HG03045 (cell line): ENCODE results near the gene CTNS.

ENCODE experiments used
- ATAC-seq: cut with Tn5 transposase; IDR thresholded peaks from one replicate; pipeline ENCODE4 v1.9.1; 2021; ENCODE audit warnings: mild to moderate bottlenecking, moderate library complexity; ENCODE audit not compliant: unreplicated experiment

The CTNS gene

DNA sequence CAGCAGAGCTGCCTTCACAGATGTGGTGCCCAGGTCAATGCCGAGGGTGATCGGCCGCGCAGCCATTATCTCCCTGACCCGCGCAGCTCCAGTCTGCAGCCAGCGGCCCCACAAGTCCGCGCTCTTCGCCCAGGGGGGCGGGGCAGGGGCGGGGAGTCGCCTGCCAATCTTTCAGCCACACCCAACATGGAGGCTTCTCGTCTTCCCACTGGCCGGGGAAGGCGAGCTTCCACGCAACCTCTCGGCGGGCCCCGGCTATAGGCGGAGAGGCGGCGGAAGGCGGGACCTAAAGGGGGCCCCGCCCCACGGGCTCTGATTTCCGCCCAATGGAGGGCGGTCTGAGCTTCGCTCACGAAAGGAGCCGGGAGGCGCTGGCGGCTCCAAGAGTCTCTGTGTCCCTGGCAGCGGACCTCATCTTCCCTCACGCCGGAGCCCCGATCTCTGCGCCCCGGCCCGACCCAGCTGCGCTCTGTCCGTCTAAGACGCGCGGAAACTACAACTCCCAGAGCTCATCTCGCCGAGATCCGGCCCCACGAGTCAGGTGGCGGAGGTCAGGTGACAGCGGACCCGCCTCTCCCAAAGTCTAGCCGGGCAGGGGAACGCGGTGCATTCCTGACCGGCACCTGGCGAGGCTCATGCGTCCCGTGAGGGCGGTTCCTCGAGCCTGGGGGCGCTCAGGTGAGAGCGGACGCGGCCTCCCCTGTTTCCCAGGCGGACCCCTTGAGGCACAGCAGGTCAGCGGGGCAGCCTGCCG is at the start of gene CTNS, which contains the start of gene SHPK:
Gene CTNS, plus strand, starts transcription at position 607 of the 754 bp plus-strand sequence. CDS start 3,447 bp downstream, outside the sequence.
Gene SHPK, minus strand, starts transcription at position 97 of the 754 bp plus-strand sequence. Its CDS starts 31 bp downstream, at position 66.
- peak; percentile 94 for ATAC-seq

DNA sequence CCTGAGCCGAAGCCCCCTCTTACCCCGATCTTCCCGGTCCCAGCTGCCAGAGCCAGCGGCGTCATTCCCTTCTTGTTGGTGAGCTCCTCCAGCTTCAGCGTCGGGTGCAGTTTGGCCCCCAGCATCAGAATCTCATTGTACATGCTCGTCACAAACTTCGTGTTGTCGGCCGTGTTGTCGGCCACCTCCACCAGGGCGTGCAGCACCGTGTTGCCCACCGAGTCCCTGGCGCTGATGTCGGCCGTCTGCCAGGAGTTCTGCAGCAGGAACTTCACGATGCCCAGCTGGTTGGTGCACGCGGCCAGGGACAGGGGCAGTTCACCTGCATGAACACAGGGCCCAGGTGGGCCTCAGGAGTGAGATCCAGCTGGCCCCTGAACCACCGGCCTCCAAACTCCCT is 46.8 kb upstream of the CTNS start:
- no peak for ATAC-seq

DNA sequence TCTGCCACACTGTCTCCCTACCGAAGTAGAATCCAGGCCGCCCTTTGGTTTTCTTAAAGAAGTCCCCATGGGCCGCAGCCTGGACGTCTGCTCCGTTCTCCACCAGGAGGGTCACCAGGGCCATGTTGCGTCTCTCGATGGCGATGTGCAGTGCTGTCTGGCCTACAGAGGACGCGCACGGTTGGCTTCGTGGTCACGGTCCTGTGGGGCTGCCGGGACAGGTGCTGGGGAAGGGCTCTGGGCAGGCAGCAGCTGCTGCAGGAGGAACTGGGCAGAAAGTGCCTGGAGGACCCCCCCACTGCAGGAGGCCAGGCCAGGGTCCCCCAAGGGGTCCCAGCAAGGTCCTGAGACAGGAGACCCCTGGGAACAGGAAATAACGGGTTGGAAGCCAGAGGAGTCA is 46.3 kb upstream of the CTNS start:
- ATAC-seq = no peak

DNA sequence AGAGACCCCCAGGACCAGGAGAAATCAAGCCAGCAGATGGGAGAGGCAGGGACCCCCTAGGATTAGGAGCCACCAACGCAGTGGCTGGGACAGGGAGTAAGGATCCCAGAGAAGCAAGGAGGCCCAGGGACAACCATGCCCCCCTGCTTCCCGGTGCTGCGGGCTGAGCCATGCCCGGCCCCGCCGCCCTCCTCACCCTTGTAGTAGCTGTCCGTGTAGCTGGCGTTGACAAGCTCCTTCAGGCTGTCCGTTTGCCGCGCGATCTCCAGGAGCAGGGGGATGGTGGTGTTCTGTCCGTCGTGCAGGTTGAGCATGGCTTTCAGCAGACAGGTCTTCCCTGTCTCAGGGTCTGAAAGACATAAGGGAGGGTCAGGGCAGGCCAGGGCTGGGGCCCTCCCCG is 45.8 kb upstream of the CTNS start:
- ATAC-seq = no peak

DNA sequence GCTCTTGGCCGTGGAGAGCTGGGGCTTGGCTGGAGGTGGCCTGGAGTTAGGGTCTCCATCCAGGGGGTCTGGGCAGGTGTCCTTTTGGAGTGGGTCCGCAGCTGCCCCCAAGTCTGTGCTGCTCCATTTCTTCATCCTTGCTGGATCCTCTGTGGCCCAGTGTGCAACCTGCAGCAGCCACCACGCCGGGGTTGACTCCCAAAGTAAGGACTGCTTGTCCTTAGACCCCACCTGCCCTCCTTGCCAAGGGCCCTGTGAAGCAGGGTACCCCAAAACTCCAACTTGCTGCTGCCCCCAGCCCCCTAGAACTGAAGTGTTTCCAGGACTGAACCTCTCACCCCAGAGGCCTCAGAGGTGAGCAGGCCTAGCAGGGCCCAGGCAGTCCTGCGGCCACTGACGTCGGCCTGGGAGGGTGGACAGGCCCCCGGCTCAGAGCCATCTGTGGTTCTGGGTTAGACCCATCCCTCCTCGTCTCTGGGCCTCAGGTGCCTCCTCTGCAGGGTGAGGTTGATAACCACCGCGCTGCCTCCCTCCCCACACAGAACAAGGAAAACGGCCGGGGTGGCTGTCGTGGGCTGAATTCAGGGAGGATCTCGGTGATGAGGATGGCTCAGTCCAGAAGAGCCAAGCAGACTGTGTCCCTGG is 44.2 kb upstream of the CTNS start:
- ATAC-seq = no peak

DNA sequence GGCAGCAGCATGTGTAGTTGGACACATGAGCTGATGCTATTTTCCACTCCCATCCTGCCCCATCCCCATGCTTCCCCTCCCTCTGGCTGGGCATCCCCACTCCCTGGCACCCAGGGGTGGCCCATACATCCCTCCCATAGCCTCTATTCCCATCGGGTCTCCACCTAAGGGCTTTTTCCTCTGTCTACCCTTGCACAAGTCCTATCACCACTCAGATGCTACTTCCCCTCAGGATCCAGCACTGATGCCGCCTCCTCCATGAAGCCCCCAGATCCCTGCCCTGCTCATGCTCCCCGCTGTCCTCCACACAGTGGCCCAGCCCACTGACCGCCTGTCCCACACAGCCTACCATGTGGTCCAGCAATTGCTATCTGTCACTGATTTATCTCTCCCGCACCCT is 43.2 kb upstream of the CTNS start:
- ATAC-seq = no peak

DNA sequence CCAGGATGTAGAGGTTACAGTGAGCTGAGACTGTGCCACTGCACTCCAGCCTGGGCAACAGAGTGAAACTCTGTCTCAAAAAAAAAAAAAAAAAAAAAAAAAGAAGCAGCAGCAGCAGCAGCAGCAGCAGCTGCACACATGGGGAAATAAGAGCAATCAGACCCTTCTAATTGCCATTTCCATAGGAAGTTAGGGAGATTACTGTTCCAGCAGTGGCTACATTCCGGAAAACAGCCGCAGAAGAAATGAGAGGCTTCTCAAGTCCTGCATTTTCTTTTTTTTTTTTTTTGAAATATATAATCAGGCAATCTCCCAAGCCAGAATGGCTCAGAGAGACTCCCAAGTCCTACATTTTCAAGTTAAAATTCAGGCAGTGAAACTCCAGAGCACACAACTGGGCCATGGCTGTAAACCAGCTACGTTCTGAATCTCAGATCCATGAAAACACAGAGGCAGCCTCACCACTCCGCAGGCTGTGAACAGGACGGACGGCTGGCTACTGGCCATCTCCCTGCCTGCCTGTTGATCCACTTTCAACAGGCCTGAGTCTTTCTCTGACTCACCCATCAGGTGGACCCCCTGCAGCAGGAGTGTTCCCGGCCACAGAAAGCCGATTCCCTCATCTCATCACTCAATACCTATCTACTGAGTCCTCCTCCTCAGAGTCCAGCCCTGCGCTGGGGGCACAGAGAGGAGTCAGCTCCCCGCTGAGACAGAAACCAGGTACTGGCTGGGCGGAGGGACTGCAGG is 42.3 kb upstream of the CTNS start:
- no peak for ATAC-seq

DNA sequence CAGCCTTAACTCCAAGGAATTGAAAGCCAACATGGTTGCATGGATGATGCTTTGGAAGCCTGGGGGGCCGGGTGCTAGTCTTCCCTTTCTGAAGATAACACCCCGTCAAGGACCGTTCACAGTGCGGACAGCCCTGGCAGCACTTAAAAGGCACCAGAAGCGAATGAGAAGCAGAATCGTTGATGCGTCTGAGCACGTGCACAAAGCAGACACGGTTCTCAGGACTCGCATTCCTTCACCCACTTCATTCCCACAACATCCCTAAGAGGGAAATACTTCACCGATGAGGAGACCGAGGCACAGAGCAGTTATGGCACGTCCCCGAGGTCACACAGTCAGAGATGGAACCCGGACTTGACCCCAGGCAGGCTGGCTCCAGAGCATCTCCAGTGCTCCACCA is 41.6 kb upstream of the CTNS start:
- ATAC-seq = no peak

DNA sequence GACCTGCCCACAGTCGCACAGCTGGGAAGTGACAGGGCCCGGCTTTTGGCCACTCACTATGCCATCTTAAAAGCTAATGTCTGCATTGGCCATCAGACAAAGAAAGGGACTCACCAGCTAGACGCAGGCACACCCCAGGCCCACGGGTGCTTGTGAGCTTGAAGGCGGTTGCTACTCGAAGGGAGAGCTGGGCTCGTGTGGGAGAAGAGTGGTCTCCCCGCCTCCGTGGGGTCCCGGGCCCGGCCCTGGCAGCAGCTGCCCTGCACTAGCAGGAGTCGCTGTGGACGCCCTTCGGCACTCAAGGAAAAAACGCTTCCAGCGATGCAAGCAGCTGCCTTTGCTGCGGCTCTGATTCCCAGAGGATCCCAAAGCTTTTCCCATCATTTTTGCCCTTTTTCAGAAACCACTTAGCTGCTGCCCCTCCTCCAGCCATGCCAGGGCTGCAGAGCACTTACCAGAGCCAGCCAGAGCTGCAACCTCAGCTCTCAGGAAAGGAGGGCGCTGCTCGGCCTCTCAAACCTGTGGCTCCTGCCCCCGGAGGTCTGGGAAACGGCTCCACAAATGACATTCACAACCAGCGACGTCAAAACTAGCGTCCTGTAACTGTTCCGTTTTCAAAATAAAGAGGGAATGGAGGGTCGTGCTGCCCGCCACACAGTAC is 39.6 kb upstream of the CTNS start:
- ATAC-seq = no peak

DNA sequence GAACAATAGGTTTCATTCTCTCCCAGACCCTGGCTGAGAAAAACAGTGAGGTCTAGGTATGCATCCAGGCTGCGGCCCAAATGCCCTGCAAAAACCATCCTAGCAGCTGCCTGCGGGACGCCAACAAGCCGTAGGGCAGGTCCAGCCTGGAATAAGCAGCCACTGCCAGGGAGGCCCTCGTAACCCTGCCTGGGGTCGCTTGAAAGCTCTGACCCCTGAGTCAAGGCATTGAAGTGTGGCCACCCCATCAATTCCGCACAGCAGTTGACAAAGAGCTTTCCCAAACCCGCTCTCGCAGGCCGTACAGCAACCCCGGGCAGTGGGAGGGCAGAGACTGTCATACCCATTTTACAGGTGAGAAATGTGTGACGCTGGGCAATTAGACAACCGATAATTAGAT is 38.5 kb upstream of the CTNS start:
- ATAC-seq = no peak

DNA sequence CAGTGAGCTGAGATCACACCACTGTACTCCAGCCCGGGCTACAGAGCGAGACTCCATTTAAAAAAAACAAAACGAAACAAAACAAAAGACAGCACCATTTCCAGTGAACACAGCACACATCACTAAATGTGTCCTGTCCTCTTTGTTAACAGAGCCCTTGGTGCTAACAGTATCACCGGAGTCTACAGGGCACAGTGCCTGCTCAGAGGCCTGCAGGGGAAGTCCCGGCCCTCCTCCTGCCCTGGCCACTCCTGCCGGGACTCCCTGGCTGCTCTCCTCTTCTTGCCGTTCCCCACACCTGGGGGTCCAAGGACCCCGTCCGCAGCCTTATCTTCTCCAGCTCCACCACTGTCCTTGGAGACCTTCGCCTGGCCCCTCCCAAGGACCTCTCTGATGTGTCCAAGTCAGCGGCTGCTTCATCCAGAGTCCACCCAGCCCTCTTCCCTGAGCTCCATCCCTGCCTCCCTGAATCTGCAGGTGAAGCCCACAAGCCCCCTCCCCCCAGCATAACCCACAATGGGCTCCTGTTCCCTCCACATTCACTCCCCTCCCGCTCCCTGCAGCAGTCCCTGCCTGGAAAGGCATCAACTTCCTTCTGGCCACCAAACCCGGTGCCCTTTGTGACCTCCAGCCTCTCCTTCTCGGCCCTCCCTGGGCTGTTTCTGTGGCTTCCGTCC is 35.9 kb upstream of the CTNS start:
- ATAC-seq = no peak

DNA sequence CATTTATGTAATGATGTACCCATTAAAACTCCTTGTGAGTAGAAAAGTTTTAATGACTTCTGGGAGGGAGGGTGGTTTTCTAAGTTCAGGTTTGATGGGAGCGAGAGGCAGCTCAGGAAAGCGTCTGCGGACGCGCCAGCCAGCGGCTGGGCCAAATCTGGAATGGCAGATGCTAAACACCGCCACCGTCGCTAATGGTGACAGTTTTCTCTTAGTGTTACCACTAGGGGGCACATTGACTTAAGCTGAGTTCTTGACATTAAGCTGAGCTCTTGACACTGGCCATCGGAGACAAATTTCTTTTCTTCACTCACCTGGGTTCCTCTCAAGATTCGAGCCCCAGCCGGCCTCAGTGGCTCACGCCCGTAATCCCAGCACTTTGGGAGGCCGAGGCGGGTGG is 34.1 kb upstream of the CTNS start:
- no peak for ATAC-seq

DNA sequence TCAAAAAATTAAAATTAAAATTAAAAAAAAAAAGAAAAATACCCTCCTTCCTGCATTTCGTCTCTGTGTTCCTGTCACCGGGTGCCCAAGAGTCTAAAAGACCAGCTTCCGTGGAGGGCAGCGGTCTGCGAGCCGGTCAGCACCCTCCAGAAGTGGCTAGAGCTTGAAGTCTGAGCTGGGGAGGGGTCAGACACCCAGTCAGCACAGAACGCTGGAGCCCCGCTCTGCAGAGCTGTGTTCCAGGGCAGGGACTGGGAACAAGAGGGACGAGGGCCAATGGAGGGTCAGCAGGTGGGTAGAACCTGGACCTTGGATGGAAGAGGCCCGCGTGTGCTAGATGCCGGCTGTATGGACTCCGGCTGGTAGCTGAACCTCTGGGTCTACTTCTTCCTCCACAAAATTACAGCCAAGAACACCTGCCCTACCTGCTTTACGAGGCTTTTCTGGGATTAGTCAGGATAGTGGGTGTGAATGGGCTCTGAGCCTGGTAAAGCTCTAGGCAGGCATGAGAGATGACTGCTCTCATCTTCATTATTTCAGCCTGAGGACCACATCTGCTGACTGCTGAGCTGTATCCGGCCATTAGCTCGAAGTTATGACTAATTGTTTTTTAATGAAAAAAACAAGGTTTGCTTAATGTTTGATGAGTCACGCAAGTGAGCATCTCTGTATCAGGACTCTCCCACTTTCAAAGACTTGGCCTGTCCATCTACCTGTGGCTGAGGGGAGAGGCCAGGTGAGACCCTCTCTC is 33.3 kb upstream of the CTNS start:
- no peak for ATAC-seq

DNA sequence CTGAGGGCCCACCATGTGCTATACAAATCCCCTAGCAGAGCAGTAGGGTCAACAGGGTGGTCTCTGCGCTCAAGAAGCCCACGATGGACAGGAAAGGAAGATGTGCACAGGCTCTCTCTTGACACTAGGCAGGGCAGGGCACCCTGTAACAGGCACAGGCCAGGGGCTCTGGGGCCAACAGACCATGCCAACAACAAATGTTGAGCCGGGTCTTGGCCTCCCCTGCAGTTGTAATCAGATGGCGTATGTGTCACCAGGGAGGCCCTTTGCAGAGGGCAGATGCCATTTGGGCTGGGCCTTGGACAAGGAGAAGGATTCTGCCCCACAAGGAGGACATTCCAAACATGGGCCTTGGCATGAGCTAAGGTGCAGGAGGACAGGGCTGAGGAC is 32.7 kb upstream of the CTNS start:
- no peak for ATAC-seq

DNA sequence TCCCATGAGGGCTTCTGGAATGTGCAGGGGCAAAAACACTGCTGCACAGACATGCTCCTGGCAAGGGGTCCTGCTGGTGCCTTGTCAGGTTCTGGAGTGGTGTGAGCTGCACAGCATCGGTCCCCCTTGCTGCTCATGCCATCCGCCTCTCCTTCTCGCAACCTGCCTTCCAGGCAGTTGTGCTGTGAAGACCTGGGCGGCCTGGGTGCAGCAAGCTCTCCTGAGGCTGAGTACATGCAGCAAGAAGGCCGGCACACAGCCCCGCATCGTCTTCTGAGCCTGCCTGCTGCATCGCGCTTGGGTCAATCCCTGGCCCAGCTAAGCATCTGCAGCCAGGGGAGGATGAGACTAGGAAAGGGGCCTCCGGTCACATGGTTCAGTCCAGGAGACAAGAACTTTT is 26.9 kb upstream of the CTNS start:
- ATAC-seq = no peak

DNA sequence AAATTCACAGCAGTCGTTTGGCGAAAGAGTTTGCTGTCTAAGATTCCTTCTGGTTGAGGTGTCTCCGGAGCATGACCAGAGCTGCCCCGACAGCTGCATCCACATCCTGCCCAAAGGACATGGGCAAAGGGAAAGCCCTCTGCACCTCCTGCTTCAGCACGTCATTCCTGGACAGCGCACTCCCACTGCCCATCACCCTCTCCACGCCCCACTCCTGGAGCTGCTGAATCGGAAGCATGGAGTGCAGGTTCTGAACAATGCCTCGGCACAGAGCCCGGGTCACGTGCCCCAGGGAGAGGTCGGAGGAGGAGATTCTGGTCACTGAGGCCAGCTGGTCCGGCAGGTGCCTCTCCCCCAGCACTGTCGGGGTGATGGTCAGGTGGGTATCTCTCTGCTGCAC is 26.0 kb upstream of the CTNS start:
- no peak for ATAC-seq

DNA sequence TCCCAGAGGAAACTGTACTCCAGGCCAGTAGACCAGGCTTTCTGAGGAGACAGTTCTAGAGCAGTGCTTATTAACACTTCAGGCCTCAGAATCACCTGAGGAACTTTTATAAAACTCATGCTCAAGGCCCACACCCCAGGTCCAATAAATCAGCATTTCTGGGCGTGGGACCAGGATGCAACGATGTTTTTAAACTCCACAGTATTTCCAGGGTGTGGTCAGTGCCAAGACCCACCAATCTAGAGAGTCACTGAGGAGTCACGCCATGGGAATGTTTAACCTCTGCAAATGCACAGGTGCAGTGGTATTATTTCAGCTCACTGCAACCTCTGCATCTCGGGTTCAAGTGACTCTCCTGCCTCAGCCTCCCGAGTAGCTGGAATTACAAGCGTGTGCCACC is 23.4 kb upstream of the CTNS start:
- ATAC-seq = no peak

DNA sequence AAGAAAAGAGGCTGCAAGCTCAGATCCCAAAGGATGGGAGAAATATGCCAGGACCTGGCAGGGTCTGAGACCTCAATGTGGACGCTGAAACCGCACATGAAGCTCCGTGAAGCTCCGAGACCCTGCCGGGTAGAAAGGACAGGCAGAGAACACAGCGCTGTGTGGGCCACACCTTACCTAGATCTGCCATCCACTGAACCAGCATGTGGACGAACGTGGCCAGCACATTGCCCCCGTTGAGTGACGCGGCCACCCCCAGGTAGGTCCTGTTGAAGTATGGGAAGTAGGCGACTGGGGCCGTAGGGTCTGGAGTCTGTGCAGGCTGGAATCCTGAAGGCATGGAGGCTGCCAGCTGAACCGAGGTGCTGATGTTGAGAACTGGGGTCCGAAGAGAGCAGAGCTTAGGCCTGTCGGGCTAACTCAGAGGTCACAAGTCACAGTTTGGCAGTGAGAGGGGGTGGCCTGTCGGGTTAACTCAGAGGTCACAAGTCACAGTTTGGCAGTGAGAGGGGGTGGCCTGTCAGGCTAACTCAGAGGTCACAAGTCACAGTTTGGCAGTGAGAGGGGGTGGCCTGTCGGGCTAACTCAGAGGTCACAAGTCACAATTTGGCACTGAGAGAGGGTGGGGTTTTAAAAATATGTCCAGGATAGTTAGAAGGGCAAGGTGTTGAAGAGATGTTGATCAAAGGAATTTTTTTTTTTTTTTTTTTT is 21.2 kb upstream of the CTNS start:
- ATAC-seq = no peak

DNA sequence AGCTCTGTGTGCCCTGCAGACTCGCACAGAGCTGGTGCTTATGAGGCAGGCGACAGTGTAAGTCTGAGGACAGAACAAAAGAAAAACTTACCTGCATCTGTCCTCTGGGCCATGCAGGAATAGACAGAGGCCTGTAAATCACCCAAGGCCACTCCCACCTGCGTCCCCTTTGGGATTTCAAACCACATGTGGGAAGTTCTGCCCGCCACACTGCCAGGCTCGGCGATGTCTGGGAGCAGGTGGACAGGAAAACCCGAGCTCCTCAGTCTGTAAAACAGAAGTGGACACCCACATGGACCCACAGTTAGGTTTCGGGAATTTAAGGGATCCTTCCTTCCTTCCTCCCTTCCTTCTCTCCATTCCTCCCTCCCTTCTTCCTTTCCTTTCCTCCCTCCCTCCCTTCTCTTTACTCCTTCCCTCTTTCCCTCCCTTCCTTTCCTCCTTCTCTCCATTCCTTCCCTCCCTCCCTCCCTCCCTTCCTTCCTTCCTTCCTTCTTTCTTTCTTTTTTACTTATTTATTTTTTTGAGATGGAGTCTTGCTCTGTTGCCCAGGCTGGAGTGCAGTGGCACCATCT is 15.3 kb upstream of the CTNS start:
- no peak for ATAC-seq
